Stimulated activated CD4-positive, alpha-beta T cell treated with anti-CD3 and anti-CD28 coated beads, Interleukin-1b, Interleukin-23, amount 100 ng/mL, for 1 hour (primary cell): ENCODE results near the gene PRKG1.

Source experiments
- DNase-seq, 2 donors: peaks; one replicate each; pipeline ENCODE4 v3.0.0-alpha.2; 2020; ENCODE audit warnings: low read depth in 2 of 2

The PRKG1 gene

DNA sequence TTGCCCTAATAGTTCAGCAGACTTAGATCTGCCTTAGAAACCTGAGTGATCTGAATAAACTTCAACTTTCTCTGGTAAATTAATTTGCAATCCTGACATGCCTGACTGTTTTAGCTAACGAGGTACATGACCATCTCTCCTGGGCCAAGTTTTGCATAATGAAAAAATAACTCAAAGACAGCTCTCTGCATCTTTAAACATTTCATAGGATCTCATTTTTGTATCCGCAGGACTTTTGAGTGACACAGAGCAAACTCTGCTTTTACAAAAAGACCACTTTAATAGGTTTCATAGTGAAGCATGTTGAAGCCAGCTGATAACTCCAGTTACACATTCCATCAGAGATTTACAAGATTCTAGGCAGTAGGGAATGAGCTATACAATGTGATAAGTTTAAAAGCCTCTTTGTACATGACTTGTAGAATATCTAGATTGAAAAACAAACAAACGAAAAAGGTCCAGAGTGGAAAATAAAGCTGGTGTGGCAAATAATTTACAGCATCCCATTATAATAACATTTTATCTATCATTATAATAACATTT is 2.1 kb downstream of the PRKG1 start:
- no peak for DNase-seq

- no peak for DNase-seq
These were observed 2.8 kb downstream of the PRKG1 start for GRCh38 chr10:51077074-51077473.

DNA sequence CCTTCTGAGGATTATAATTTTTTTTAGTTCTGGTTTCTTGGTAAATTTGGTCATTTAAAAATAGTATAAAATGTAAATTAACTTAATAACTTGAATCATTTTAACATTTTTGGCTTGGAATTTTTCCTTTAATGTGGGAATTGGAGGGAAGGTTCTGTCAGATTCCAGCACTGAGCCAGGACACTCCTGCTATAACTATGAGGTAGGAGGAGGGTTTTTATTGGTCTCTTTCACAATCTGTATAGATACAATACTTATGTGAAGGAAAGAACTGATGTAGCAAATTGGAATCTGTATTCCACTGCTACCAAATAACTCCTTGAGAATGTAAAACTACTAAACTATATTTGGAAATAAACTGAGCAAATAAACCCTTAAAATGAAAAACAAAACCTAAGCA is 3.2 kb downstream of the PRKG1 start:
- DNase-seq: no peak

GRCh38 chr10:51079331-51079730 is 5.0 kb downstream of the PRKG1 start:
- no peak for DNase-seq

DNA sequence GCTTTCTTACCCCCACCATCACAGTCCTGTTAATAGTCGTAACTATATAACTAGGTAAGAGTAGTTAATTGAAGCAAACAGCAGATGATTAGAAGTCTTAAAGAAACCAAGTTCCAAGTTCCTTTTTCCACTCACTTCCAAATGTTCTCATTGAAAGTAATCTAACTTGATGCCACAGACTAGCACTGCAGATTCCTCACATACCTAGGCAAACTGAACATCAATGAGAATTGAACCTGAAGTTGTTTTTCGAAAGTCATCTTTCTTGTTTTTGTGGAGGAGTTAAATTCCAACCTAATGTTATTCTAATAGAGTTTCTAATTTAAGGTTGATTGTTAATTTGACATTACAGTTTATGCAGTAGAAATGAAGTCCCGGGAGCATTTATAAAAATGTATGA is 5.5 kb downstream of the PRKG1 start:
- DNase-seq: no peak

DNA sequence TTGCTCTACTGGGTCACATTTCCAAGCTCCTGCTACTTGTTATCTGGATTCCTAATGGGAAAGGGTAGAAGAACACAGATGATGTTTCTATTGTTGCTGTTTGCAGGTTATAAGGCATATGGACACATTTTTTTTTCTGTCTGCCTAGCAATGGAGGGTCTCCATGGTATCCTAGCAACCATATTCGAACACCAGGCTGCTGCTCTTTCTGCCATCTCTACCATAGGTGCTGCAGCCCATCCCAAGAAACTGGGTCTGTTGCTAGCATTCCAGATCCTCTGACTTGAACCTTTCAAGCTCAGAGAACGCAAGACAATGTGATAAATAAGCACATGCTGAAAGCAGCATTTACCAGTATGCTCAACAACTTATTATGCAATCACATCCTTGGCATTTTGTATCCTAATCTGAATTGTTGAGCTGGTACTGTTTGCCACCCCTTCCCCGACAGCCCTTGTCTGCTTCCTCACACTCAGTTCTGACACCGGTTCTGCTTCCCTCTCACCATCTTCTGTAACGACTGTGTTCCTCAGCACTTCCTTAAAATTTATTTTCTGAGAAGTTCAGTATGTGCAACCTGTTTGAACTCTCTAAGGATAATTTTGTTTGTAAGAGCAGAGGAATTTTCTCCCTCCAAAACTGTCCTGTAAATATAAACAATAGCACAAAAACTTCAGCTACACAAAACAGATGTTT is 6.2 kb downstream of the PRKG1 start:
- no peak for DNase-seq

DNA sequence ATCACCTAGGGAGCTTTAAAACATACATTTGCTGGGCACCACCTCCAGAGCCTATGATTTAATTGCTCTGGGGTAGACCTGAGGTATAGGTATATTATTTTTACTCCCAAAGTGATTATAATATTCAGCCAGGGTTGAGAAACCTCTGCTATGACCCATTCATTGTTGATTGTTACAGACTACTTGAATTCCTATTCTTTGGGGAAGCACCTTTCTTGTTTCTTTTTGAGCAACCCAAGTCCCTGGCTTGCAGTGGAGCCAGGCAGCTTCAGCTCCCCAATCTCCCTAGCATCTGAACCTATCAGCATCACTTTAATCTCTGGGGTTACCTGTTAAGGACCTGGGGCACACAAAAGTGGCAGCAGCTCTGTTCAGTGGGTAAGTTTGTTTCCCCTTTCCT is 8.6 kb downstream of the PRKG1 start:
- no peak for DNase-seq

DNA sequence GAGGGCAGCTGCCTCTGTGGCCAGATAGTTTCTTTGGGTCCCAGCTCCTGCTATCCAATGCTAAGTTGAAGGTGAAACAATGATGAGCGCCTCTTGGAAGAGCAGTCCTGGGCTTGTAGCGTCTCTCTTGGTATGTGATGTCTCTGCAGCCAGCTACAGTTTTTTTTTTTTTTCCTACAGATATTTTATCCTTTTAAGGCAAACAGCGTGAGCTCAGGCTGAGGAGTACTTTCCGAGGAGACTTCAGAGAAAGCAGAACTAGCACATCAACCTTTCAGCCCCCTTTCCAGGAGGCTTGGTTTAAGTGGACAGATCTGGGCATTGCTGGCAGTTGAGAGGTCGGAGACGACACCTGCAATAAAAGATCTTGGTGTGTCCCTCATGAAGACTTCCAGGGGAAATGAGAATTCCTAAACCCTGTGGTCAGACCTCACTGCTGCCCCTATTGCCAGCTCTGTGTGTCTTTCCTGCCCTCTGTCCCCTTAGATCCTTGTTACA is 9.1 kb downstream of the PRKG1 start:
- DNase-seq: no peak

- DNase-seq: no peak
These were observed 10.9 kb downstream of the PRKG1 start for GRCh38 chr10:51085204-51085603.

GRCh38 chr10:51086710-51087109 is 12.4 kb downstream of the PRKG1 start:
- DNase-seq: no peak

DNA sequence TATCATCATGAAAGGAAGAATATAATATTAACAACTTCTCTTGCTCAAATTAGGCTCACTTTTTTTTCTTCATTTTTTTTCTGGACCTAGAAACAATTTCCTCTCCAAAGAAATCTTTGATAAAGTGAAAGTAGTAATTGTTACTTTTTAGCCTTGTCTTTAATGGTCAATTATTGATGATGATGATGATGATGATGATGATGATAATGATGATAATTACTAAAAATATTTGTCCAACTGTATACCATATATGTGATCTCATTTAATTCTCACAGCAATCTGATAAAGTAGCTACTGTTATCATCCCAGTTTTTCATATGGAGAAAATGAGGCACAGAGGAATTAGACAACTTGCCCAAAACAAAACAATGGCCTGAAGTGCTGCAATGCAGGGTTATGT is 12.8 kb downstream of the PRKG1 start:
- DNase-seq: no peak

- DNase-seq: no peak
These were observed 15.9 kb downstream of the PRKG1 start for GRCh38 chr10:51090190-51090589.

DNA sequence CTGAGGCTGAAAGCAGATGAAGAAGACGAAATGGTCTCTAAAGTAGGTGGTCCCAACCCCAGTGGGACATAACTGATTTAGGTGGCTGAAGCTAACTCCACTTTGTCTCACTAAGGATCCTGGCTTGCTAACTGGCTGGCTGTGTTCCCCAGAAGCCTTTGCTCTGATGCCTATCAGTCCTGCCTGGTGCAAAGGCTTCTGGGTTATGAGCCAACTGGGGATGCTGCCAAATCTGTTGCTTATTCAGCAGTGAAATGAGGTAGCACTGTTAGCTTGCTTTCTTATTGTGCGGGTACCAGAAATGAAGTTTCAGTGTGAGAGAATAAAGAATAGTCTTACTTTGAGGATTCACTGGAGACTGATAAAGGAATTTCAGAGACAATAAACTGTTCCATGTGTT is 18.1 kb downstream of the PRKG1 start:
- DNase-seq: no peak

GRCh38 chr10:51095444-51095843 is 21.2 kb downstream of the PRKG1 start:
- DNase-seq: no peak

DNA sequence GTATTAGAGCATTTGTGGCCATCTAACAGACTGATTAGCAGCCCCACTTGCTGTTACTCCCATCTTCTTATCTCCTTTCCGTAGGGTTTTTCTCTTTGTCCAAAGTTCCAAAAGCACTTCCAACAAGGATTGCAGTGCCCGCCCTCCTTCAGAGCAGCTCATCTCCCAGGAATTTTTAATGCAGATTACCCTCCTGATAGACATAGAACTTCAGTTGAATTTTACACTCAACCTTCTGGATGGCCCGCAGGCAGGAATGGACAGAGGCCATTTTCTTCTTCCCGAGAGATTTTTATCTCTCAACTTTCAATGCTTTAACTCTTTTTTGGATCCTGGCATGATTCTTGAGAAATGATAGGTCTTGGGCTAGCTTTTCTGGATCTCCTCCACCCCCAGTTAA is 23.3 kb downstream of the PRKG1 start:
- DNase-seq: no peak

DNA sequence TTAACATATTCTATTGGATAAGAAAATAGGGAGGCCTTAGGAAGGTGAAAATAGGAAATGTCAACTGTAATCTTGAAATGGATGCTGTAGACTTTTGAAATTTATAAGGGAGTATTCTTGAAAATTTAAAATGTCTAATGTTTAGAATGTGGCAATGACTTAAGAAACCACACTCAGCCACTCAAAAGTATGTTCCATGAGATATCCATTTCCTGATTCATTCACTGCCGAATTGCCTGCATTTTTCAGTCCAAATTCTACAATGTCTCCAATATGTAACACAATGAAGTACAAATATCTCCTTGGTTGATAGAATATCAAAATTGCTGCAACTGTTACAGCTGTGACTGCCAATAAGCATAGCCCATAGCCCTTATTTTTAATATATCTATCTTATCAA is 25.9 kb downstream of the PRKG1 start:
- no peak for DNase-seq

DNA sequence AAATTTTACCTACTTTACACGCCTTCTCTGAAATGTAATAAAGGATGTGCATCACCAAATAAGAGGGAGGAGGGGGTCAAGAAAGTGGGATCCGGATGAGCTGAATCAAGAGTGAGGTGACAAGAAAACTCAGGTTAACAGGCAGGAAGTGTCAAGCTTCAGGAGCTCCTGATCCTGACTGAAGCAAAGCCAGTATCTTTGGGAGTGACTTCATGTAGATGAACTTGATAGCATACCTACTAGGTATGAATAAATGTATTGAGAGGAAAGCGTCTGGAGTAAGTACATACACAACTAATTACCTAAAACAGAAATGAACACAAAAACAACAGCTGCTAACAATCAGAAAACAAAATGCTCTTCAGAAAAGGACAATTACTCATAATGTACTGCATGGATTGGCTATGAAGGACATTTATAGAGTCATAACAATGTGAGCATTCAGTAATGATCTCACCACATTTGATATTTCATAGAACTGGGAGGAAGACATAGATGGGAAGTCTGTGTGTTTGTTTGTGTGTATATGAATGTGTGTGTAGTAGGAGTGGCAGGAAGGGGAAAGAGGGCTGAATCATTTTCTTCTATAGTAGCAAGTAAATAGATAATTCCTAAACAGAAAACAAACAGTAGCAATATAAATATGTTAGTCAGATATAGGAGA is 29.4 kb downstream of the PRKG1 start:
- DNase-seq: no peak

DNA sequence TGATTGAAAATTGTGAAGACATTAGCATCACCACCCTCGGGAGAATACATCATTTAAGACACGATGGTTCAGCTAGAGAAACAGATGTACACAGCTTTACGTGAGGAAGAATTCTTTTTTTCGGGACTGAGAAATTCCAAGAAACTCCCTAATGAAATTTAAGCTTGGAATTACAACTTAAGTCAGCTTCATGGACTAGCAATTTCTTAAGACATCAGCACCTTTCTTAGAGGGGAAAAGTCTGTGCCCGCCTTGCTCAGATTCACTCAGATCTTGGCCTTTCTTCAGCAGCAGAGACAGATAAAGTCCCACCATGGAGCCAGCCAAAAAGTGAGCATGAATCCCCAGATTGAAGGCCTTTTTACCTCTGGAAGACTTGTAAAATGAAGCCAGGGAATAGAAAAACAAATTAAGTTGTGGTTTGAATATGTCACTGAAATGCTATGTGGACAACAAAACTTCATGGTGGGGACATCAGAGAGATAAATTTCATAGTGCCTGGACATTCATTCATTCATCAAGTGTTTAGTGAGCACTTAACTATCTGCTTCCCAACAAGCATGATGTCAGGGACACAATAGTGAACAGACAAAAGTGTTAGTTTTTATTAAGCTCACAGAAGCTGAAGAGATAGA is 32.1 kb downstream of the PRKG1 start:
- DNase-seq: no peak

- no peak for DNase-seq
These were observed 34.1 kb downstream of the PRKG1 start for GRCh38 chr10:51108406-51108805.

DNA sequence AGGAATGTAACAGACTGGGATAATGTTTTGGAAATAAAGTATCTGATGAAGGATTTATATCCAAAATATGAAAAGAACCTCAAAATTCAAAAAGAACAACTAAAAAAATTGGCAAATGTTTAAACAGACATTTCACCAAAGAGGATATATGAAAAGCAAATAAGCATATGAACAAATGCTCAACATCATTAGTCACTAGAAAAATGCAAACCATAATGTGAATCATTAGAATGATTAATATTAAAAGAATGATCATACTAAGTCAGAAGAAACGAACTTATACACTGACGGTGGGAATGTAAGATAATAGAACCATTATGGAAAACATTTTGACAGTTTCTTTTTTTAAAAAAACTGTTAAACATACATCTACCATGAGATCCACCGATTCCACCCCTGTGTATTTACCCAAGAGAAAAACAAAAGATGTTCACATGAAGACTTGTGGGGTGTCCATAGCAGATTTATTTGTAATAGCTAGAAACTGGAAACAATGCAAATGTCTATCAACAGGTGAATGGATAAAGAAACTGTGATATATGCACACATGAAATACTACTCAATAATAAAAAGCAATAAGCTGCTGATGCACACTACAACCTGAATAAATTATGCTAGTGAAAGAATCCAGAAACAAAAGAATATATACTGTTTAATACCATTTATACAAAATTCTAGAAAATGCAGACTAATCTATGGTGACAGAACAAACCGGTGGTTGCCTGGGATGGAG is 35.7 kb downstream of the PRKG1 start:
- DNase-seq: no peak

GRCh38 chr10:51112013-51112412 is 37.7 kb downstream of the PRKG1 start:
- no peak for DNase-seq

DNA sequence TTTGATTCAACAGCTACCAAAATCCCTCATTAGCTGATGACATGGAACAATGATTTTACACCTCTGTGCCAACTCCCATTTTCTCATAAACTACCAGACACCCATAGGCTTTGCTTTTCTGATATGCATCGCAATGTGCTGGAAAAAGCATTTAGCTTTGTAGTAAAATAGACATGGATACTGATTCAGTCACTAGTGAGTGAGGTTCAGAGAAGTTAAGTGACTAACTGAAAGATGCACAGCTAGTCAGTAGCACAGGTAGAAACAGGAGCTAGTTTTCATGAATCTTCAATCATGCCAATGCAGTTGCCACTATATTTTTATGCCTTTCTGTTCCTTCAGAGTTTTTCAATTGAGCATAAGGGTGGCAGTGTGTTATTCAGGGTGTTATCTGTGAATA is 38.7 kb downstream of the PRKG1 start:
- DNase-seq: no peak
